ENCODE results near the gene UNC80.

The UNC80 gene

DNA sequence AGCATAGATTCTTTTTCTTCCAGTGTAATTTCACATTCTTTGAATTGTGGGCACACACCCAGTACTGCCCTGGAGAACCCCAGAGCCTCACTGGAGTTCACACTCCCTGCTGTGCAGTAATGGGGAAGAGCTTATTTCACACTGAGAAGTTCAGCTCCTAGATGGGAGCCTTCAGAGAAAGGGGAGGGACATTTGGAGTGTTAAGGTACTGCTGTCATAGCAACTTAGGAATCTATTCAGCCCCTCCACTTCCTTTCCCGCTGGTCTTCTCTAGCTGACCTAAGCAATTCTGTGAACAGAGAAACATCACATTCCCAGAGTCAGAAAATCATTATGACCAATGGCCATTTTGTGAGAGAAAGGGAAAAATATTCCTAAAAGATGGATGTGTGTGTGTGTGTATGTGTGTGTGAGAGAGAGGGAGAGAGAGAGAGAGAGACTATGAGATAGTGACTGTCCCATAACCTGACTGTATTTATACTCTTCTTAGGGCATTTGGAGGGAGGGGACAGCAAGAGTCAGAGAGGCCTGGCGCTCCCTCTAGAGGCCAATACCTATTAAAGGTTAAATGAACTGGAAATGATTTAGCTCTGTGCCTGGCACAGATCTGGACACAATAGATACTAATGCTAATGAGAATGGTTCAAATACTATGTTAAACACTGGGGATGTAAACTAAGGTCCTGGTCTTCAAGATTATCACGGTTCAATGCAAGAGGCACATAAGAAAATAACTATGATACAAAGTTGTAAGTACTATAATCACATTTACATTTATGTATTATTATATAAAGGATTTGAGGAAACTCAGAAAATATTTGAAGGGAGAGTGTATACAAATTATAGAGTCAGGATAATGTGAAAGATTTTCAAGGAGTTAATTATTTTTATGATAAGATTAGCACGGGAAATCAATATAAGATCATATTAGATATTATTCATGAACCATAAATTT, 189.3 kb downstream of the UNC80 start:
- peak; percentile 52 for DNase-seq (ENCODE audit: low spot score)
- TF ChIP-seq, protein P1, sequence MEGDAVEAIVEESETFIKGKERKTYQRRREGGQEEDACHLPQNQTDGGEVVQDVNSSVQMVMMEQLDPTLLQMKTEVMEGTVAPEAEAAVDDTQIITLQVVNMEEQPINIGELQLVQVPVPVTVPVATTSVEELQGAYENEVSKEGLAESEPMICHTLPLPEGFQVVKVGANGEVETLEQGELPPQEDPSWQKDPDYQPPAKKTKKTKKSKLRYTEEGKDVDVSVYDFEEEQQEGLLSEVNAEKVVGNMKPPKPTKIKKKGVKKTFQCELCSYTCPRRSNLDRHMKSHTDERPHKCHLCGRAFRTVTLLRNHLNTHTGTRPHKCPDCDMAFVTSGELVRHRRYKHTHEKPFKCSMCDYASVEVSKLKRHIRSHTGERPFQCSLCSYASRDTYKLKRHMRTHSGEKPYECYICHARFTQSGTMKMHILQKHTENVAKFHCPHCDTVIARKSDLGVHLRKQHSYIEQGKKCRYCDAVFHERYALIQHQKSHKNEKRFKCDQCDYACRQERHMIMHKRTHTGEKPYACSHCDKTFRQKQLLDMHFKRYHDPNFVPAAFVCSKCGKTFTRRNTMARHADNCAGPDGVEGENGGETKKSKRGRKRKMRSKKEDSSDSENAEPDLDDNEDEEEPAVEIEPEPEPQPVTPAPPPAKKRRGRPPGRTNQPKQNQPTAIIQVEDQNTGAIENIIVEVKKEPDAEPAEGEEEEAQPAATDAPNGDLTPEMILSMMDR (IDR thresholded peaks at IDR 0.05; ENCODE audit: extremely low read depth, missing control alignments): peak; percentile 56

DNA sequence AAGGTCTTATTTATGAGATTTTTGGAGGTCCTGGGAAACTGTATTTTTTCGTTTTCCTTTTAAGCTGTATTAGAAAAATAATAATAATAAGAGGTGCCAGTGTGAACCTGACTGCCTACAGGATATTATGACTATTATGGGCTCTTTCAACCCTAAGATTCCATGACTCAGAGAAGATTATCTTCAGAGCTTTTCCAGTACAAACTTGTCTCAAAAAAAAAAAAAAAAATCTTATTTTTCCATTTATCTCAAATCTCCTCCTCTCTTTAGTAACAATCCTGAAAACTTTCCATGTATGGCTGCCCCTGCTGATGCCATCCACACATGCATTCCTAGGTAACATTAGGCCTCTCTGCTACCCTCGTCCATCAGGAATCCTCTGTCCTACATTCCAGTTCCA, 194.1 kb downstream of the UNC80 start:
- no peak for DNase-seq (ENCODE audit: low spot score)
- TF ChIP-seq, protein P1 (IDR thresholded peaks at IDR 0.05; ENCODE audit: extremely low read depth, missing control alignments): no peak

DNA sequence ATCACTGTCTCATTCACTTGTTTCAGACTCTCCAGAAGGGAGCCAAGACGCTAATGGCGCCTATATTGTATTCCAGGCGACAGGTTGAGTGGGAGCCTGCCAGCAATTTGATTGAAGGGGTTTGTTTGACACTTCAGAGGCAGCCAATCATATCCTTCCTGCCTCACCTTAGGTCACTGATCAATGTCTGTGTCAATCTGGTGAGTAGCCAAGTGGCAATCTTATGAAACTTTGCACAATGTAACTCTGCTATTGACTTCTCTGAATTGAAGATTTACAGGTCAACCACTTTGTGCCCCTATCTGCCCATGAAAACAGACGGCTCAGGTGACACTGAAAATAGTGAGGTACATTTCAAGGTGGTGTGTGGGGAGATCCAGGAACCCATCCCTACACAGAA, 198.1 kb downstream of the UNC80 start:
- TF ChIP-seq, protein P1 (IDR thresholded peaks at IDR 0.05; ENCODE audit: extremely low read depth, missing control alignments): no peak
- no peak for DNase-seq (ENCODE audit: low spot score)

DNA sequence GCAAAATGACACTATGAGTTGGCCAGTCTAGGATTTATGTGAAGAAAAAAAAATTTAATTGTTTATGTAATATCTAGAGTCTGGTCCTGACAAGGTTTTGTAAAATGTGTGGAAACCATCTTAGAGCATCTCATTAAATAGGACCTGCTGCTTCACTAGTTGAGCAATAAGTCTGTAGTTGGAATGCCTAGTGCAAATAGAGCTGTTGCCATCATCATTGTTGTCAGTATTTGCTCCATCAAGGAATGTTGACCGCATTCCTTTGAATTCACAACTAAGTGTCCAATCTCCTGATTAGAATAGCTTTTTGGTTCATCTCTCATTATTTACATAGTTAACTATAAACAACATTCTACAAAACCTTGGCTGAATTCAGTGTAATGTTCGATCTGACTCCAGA, 198.6 kb downstream of the UNC80 start:
- TF ChIP-seq, protein P1 (IDR thresholded peaks at IDR 0.05; ENCODE audit: extremely low read depth, missing control alignments): no peak
- DNase-seq (ENCODE audit: low spot score): no peak

DNA sequence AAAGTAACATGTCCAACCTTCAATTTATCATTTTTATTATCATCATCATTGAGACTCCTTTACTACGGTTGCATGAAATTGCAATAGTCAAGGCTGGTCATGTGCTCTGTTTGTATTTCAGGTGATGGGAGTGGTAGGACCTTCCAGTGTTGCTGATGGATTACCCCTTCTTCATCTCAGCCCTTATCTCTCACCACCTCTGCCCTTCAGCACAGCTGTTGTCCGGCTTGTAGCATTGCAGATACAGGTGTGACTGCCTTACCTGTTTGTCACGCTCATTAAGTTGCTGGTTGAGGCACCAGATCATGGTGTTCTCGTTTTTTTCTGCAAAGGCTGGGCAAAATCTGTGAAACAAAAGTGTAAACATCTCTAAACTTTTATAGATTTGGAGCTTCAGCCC, 199.1 kb downstream of the UNC80 start:
- TF ChIP-seq, protein P1 (IDR thresholded peaks at IDR 0.05; ENCODE audit: extremely low read depth, missing control alignments): no peak
- no peak for DNase-seq (ENCODE audit: low spot score)

DNA sequence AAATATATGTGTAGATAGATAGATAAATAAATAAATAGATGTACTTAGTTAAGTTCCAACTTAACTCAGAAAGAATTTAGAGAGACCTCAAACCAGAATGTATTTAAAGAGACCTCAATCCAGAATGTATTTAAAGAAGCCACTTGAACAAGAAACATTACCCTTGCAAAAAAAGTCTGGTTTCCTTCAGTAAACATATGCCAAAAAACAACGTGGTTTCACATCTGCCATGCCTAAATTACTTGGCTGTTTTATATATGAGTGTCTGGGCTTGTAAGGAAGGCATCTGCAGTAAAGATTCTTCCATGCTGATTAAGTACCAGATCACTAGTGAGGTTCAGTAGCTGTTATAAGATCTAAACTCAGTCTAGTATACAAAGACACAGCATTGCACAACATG, 201.7 kb downstream of the UNC80 start:
- TF ChIP-seq, protein P1 (IDR thresholded peaks at IDR 0.05; ENCODE audit: extremely low read depth, missing control alignments): no peak
- DNase-seq (ENCODE audit: low spot score): no peak

DNA sequence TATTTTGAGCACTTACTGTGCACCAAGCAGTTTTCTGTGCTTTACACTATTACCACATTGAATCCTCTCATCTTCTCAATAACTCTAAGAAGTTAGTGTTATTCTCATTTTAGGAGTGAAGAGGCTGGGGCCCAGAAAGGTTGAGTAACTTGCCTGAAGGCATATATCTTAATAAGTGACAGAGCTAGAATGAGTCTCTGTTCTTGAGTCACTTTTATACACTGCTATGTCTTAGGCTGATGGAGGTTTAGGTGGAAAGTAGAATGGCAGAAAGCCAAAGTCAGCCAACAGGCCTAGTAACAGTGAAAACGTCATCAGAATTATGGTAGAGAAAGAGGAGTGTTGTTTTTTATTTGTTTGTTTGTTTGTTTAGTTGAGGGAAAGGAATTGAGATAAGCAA, 202.9 kb downstream of the UNC80 start:
- TF ChIP-seq, protein P1 (IDR thresholded peaks at IDR 0.05; ENCODE audit: extremely low read depth, missing control alignments): no peak
- no peak for DNase-seq (ENCODE audit: low spot score)
